Measurements from ENCODE around the gene GINS1.

- TF ChIP-seq CTCF (IDR thresholded peaks at IDR 0.05) (no peak), POLR2AphosphoS5 (IDR thresholded peaks at IDR 0.05) (no peak)
Observed at GRCh38 chr20:25461786-25462545, 54.5 kb downstream of the GINS1 start.
